ENCODE results near the gene NR3C2. TPM values are rescaled to one million over a fixed set of nuclear protein-coding genes. Genes with fewer than 3 reads are reported as not detected.

NR3C2 gene
- total and polyA plus RNA-seq, 2 experiments from 2014 or later: 1.2 to 3.0 TPM

DNA sequence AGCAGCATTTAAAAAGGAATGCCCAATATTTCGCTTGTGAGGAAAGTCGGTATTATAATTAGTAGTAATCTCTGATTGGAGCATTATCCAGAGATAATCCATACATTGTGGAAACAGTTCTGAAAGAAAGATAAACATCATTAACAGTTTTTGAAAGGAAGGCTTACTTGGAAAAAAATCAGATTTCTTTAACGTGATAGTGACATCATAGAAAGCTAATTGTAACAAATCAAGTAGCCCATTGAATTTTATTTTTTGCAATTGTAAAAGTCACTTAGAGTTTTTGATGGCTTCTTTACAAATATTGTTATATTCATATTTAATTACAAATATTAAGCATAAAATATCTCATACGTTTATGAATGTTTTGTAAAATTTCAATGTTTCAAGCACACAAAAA, 11.6 kb upstream of the NR3C2 start:
- no peaks in the 10 kb centered on the region for H3K36me3 ChIP-seq (ENCODE audit: insufficient read depth)
- Mint-ChIP-seq H3K9me3 (no peaks in the 10 kb centered on the region), H3K27me3 (ENCODE audit: insufficient read depth, low read depth, poor library complexity) (peaks cover 4% of the 10 kb centered on the region), H3K4me1 (no peaks in the 10 kb centered on the region), H3K27ac (no peak overlapping the region), H3K4me3 (no peak overlapping the region), H3K36me3 (ENCODE audit: low read depth) (no peaks in the 10 kb centered on the region)
- H3K4me2 ChIP-seq: no peak overlapping the region
- H3K9me2 ChIP-seq (ENCODE audit: insufficient read depth): no peaks in the 10 kb centered on the region
- TF ChIP-seq JUNB (IDR thresholded peaks at IDR 0.05; ENCODE audit: unreplicated experiment) (no peak), EZH2 (IDR thresholded peaks at IDR 0.05; ENCODE audit: low read depth, unreplicated experiment) (no peak), ZNF114 (CRISPR knock-in tag; IDR thresholded peaks at IDR 0.05) (no peak), EZH2phosphoT487 (IDR thresholded peaks at IDR 0.05; ENCODE audit: unreplicated experiment) (no peak), STAT1 (IDR thresholded peaks at IDR 0.05; ENCODE audit: unreplicated experiment) (no peak), NANOG (IDR thresholded peaks at IDR 0.05; ENCODE audit: borderline replicate concordance) (no peak), CREB1 (CRISPR knock-in tag; IDR thresholded peaks at IDR 0.05; ENCODE audit: low read depth) (no peak), POLR2AphosphoS5 (IDR thresholded peaks at IDR 0.05; ENCODE audit: low read depth) (no peak), ZNF331 (CRISPR knock-in tag; IDR thresholded peaks at IDR 0.05; ENCODE audit: low read depth) (no peak)
- TF ChIP-seq, protein P1, sequence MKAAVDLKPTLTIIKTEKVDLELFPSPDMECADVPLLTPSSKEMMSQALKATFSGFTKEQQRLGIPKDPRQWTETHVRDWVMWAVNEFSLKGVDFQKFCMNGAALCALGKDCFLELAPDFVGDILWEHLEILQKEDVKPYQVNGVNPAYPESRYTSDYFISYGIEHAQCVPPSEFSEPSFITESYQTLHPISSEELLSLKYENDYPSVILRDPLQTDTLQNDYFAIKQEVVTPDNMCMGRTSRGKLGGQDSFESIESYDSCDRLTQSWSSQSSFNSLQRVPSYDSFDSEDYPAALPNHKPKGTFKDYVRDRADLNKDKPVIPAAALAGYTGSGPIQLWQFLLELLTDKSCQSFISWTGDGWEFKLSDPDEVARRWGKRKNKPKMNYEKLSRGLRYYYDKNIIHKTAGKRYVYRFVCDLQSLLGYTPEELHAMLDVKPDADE (IDR thresholded peaks at IDR 0.05): no peak
- TF ChIP-seq, protein P2, sequence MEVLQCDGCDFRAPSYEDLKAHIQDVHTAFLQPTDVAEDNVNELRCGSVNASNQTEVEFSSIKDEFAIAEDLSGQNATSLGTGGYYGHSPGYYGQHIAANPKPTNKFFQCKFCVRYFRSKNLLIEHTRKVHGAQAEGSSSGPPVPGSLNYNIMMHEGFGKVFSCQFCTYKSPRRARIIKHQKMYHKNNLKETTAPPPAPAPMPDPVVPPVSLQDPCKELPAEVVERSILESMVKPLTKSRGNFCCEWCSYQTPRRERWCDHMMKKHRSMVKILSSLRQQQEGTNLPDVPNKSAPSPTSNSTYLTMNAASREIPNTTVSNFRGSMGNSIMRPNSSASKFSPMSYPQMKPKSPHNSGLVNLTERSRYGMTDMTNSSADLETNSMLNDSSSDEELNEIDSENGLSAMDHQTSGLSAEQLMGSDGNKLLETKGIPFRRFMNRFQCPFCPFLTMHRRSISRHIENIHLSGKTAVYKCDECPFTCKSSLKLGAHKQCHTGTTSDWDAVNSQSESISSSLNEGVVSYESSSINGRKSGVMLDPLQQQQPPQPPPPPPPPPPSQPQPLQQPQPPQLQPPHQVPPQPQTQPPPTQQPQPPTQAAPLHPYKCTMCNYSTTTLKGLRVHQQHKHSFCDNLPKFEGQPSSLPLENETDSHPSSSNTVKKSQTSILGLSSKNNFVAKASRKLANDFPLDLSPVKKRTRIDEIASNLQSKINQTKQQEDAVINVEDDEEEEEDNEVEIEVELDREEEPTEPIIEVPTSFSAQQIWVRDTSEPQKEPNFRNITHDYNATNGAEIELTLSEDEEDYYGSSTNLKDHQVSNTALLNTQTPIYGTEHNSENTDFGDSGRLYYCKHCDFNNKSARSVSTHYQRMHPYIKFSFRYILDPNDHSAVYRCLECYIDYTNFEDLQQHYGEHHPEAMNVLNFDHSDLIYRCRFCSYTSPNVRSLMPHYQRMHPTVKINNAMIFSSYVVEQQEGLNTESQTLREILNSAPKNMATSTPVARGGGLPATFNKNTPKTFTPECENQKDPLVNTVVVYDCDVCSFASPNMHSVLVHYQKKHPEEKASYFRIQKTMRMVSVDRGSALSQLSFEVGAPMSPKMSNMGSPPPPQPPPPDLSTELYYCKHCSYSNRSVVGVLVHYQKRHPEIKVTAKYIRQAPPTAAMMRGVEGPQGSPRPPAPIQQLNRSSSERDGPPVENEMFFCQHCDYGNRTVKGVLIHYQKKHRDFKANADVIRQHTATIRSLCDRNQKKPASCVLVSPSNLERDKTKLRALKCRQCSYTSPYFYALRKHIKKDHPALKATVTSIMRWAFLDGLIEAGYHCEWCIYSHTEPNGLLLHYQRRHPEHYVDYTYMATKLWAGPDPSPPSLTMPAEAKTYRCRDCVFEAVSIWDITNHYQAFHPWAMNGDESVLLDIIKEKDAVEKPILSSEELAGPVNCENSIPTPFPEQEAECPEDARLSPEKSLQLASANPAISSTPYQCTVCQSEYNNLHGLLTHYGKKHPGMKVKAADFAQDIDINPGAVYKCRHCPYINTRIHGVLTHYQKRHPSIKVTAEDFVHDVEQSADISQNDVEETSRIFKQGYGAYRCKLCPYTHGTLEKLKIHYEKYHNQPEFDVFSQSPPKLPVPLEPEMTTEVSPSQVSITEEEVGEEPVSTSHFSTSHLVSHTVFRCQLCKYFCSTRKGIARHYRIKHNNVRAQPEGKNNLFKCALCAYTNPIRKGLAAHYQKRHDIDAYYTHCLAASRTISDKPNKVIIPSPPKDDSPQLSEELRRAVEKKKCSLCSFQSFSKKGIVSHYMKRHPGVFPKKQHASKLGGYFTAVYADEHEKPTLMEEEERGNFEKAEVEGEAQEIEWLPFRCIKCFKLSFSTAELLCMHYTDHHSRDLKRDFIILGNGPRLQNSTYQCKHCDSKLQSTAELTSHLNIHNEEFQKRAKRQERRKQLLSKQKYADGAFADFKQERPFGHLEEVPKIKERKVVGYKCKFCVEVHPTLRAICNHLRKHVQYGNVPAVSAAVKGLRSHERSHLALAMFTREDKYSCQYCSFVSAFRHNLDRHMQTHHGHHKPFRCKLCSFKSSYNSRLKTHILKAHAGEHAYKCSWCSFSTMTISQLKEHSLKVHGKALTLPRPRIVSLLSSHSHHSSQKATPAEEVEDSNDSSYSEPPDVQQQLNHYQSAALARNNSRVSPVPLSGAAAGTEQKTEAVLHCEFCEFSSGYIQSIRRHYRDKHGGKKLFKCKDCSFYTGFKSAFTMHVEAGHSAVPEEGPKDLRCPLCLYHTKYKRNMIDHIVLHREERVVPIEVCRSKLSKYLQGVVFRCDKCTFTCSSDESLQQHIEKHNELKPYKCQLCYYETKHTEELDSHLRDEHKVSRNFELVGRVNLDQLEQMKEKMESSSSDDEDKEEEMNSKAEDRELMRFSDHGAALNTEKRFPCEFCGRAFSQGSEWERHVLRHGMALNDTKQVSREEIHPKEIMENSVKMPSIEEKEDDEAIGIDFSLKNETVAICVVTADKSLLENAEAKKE (CRISPR knock-in tag; IDR thresholded peaks at IDR 0.05): no peak
- TF ChIP-seq, protein P3, sequence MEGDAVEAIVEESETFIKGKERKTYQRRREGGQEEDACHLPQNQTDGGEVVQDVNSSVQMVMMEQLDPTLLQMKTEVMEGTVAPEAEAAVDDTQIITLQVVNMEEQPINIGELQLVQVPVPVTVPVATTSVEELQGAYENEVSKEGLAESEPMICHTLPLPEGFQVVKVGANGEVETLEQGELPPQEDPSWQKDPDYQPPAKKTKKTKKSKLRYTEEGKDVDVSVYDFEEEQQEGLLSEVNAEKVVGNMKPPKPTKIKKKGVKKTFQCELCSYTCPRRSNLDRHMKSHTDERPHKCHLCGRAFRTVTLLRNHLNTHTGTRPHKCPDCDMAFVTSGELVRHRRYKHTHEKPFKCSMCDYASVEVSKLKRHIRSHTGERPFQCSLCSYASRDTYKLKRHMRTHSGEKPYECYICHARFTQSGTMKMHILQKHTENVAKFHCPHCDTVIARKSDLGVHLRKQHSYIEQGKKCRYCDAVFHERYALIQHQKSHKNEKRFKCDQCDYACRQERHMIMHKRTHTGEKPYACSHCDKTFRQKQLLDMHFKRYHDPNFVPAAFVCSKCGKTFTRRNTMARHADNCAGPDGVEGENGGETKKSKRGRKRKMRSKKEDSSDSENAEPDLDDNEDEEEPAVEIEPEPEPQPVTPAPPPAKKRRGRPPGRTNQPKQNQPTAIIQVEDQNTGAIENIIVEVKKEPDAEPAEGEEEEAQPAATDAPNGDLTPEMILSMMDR (conservative IDR thresholded peaks at IDR 0.05; ENCODE audit: low read depth in 2 of 2): no peak
- TF ChIP-seq, protein P4, sequence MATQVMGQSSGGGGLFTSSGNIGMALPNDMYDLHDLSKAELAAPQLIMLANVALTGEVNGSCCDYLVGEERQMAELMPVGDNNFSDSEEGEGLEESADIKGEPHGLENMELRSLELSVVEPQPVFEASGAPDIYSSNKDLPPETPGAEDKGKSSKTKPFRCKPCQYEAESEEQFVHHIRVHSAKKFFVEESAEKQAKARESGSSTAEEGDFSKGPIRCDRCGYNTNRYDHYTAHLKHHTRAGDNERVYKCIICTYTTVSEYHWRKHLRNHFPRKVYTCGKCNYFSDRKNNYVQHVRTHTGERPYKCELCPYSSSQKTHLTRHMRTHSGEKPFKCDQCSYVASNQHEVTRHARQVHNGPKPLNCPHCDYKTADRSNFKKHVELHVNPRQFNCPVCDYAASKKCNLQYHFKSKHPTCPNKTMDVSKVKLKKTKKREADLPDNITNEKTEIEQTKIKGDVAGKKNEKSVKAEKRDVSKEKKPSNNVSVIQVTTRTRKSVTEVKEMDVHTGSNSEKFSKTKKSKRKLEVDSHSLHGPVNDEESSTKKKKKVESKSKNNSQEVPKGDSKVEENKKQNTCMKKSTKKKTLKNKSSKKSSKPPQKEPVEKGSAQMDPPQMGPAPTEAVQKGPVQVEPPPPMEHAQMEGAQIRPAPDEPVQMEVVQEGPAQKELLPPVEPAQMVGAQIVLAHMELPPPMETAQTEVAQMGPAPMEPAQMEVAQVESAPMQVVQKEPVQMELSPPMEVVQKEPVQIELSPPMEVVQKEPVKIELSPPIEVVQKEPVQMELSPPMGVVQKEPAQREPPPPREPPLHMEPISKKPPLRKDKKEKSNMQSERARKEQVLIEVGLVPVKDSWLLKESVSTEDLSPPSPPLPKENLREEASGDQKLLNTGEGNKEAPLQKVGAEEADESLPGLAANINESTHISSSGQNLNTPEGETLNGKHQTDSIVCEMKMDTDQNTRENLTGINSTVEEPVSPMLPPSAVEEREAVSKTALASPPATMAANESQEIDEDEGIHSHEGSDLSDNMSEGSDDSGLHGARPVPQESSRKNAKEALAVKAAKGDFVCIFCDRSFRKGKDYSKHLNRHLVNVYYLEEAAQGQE (IDR thresholded peaks at IDR 0.05; ENCODE audit: unreplicated experiment): no peak
- no peak for DNase-seq (ENCODE audit: low spot score)
- no peak overlapping the region for H3K27ac ChIP-seq (ENCODE audit: low read depth)
- H3K79me2 ChIP-seq (replicated peaks; ENCODE audit: insufficient read depth): no peaks in the 10 kb centered on the region
- no peaks in the 10 kb centered on the region for H3K4me1 ChIP-seq (ENCODE audit: insufficient read depth)
- ATAC-seq: no peak
- H3K27me3 ChIP-seq (ENCODE audit: insufficient read depth): no peaks in the 10 kb centered on the region
- no peak overlapping the region for H3K4me3 ChIP-seq
- H2AFZ ChIP-seq: no peak overlapping the region
- H4K20me1 ChIP-seq (replicated peaks; ENCODE audit: insufficient read depth): no peaks in the 10 kb centered on the region
- no peaks in the 10 kb centered on the region for H3F3A ChIP-seq (replicated peaks; ENCODE audit: low read depth)
